ENCODE data around the gene NUP98.
A peak's percentile ranks its signal among the peaks of the same experiment; 100 is the strongest.

Gene NUP98

DNA sequence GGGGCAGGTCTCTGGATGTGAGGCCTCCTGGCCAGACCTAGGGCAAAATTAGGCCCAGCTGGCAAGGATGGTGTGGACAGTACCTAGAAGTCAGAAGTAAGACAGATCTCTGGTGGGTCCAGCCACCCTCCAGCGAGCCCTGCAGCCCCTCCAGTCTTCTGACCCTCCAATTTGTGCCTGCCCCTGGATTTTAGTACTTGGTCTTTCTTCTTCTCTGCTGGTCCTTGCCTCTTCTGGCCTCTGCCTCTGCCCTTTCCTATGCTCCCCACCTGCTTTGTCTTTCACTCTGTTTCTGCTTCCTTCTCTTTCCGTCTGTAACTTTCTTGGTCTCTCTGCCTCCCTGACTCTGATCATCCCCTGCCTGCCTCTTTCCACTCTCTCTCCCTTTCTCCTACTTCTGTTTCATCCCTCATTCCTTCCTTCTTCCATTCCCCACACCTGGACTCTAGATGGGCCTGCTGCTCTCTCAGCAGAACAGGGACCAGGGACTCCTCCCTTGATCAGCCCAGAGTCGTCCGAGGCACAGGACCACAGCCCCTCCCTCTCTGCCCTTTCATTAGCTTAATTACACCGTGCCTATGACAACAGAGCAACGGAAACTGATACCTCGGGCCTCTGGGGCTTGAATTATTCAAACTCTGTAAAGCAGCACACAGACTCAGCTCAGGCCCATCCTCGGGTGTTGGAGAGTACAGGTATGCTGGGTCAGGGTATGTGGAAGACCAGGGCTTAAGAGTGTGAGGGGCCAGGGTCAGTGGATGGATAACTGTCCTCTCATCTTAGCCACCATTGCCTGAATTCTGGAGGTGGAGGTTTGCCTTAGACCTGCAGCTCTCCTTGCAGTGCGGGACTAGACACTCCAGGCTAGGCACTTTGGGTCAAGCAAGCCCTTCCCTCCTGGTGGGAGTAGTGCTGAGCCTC is 125.8 kb downstream of the NUP98 start, which contains the start of gene CHRNA10:
TSS of gene CHRNA10 (minus strand) at position 51 of the 921 bp plus-strand sequence. CDS start 72 bp downstream, outside the sequence.
- Mint-ChIP-seq H3K4me3 (no peak within 1 kb of the TSS), H3K27ac (peak within 1 kb of the TSS; percentile 89), H3K36me3 (ENCODE audit: low read depth) (peaks cover 67% of the 10 kb centered on the region), H3K9me3 (no peaks in the 10 kb centered on the region), H3K27me3 (ENCODE audit: low read depth, poor library complexity) (no peaks in the 10 kb centered on the region), H3K4me1 (peaks cover 30% of the 10 kb centered on the region)
- peak; percentile 24 for DNase-seq
- TF ChIP-seq, protein P1, sequence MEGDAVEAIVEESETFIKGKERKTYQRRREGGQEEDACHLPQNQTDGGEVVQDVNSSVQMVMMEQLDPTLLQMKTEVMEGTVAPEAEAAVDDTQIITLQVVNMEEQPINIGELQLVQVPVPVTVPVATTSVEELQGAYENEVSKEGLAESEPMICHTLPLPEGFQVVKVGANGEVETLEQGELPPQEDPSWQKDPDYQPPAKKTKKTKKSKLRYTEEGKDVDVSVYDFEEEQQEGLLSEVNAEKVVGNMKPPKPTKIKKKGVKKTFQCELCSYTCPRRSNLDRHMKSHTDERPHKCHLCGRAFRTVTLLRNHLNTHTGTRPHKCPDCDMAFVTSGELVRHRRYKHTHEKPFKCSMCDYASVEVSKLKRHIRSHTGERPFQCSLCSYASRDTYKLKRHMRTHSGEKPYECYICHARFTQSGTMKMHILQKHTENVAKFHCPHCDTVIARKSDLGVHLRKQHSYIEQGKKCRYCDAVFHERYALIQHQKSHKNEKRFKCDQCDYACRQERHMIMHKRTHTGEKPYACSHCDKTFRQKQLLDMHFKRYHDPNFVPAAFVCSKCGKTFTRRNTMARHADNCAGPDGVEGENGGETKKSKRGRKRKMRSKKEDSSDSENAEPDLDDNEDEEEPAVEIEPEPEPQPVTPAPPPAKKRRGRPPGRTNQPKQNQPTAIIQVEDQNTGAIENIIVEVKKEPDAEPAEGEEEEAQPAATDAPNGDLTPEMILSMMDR (IDR thresholded peaks at IDR 0.05), result no peak

DNA sequence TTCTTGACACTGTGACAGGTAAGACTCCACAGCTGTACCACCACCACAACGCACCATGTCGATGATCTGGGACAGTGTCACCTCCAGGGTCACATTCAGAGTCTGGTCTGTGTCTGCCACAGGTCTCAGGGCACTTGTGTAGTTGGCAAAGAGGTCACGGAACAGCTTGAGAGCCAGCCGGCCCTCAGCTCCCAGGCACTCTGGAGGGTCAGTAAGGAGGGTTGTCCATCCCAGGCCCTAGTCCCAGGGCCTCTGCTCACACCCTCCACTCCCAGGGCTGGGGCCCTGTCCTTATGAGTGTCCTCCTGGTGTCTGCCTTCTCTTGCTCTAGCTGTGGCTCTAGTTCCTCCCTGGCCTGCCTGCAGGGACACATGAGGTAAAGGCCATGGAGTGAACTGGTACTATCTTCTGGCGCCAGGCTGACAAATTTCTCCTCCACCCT is 127.6 kb downstream of the NUP98 start:
- DNase-seq, result no peak
- Mint-ChIP-seq H3K9me3 (no peaks in the 10 kb centered on the region), H3K27ac (peak overlapping the region; percentile 66), H3K27me3 (ENCODE audit: low read depth, poor library complexity) (no peaks in the 10 kb centered on the region), H3K4me3 (no peak overlapping the region), H3K36me3 (ENCODE audit: low read depth) (peaks cover 69% of the 10 kb centered on the region), H3K4me1 (peaks cover 30% of the 10 kb centered on the region)
- TF ChIP-seq, protein P1 (IDR thresholded peaks at IDR 0.05), result no peak

DNA sequence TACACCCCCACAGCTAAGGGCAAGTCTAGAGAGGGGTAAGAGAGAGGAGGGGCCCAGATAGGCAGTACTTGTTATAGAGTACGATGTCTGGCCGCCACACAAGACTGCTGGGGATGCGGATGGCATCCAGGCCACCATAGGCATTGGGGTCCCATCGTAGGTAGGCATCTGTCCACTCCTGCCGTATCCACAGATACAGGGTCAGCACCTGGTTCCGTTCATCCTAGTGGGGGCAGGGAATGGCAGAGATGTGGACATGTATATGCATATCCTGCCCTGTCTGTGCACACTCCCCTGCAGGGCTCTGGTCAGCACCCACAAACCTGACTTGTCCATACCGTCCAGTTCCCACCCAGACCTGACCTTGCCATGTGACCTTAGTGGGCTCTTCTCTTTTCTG is 128.2 kb downstream of the NUP98 start:
- H3K27me3 Mint-ChIP-seq (ENCODE audit: low read depth, poor library complexity), result no peaks in the 10 kb centered on the region
- TF ChIP-seq, protein P1 (IDR thresholded peaks at IDR 0.05), result no peak
- peaks cover 68% of the 10 kb centered on the region for H3K36me3 Mint-ChIP-seq (ENCODE audit: low read depth)
- H3K9me3 Mint-ChIP-seq, result no peaks in the 10 kb centered on the region
- H3K27ac Mint-ChIP-seq, result peak overlapping the region; percentile 57
- H3K4me3 Mint-ChIP-seq, result no peak overlapping the region
- DNase-seq, result no peak
- peaks cover 30% of the 10 kb centered on the region for H3K4me1 Mint-ChIP-seq

DNA sequence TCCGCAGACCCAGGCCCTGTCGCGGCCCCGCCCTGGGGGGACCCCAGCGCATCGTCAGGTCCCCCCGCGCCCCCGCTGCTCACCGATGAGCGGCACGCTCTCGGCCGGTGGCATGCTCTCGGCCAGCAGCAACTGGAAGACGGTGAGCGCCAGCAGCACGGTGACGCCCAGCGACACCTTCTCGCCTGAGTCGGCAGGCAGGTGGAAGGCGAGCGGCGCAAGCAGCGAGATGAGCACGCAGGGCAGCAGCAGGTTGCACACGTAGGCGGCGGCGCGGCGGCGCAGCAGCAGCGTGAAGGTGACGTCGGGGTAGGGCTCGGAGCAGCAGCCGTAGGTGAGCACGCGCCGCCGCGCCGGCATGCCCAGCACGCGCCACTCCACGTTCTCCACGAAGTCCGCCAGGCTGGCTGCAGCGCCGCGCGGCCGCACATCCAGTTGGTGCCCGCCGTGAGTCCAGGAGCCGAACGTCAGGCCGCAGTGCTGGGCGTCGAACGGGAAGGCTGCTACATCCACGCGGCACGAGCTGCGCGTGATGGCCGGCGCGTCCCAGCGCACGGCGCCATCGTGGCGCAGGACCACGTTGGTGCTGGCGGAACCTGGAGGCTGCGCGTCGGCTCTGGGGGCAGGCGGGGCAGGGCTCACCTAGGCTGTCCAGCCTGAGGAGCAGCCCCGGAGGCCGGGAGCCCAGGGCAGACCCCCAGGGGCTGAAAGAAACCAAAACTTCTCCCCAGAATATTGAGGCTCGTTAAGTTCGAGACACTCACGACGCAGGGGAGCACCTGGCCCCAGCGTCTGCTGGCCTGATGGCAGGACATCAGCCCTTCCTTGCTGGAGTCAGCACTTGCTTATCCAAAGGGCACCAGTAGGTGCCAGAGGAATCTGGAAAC is 130.0 kb downstream of the NUP98 start:
- no peaks in the 10 kb centered on the region for H3K27me3 Mint-ChIP-seq (ENCODE audit: low read depth, poor library complexity)
- H3K9me3 Mint-ChIP-seq, result no peaks in the 10 kb centered on the region
- H3K36me3 Mint-ChIP-seq (ENCODE audit: low read depth), result peaks cover 64% of the 10 kb centered on the region
- no peak overlapping the region for H3K27ac Mint-ChIP-seq
- no peak overlapping the region for H3K4me3 Mint-ChIP-seq
- TF ChIP-seq, protein P1 (IDR thresholded peaks at IDR 0.05), result no peak
- DNase-seq, result no peak
- peaks cover 24% of the 10 kb centered on the region for H3K4me1 Mint-ChIP-seq

DNA sequence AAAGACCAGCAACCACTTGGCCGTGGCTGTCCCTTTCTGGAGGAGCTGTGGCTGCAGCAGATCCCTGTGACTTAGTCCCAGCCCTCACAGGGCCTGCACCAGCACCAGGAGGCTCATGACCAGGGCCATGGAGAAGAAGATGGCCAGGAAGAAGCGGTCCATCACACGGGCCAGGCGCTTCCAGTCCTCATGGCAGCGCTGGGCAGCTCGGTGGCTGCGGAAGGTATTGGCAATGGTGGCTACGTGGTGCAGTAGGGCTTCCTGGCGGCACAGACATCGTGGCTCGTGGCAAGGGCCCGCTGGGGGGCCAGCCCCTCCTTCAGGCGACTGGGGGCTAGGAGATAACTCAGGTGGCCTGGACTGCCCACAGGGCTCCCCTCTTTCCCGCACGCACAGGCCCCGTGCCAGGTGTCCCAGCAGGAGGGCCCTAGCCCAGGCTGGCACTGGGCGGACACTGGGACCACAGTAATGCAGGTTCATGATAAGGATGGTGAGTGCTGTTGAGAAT is 131.3 kb downstream of the NUP98 start:
- Mint-ChIP-seq H3K4me3 (no peak overlapping the region), H3K36me3 (ENCODE audit: low read depth) (peaks cover 64% of the 10 kb centered on the region), H3K27ac (no peak overlapping the region), H3K27me3 (ENCODE audit: low read depth, poor library complexity) (no peaks in the 10 kb centered on the region), H3K9me3 (no peaks in the 10 kb centered on the region), H3K4me1 (peaks cover 11% of the 10 kb centered on the region)
- no peak for DNase-seq
- TF ChIP-seq, protein P1 (IDR thresholded peaks at IDR 0.05), result no peak
